WTC11 (cell line): ENCODE results near the gene ARL5A. TPM values are rescaled to one million over a fixed set of nuclear protein-coding genes. Genes with fewer than 3 reads are reported as not detected.

Source experiments
- ATAC-seq: fragments of 200-7000 bp; cut with Tn5 transposase; 2 replicates; pipeline ENCODE4 v1.10.0; 2021; ENCODE audit warnings: mild to moderate bottlenecking, moderate library complexity
- CTCF ChIA-PET: fragments of 300-600 bp; sonication (Branson Sonifier 250); formaldehyde crosslinking; loops from one replicate; lab custom pipeline; 2021; ENCODE audit warnings: antibody characterized with exemption; lab: Charles Lee
- POLR2A ChIA-PET: fragments of 350-600 bp; sonication (Branson Sonifier 250); formaldehyde crosslinking; loops from one replicate; lab custom pipeline; 2021; ENCODE audit warnings: antibody characterized with exemption; lab: Charles Lee
- DNase-seq: peaks from one replicate; pipeline ENCODE4 v3.0.0; 2021; ENCODE audit warnings: low spot score
- H3K27ac Mint-ChIP-seq: 2 replicates; pipeline ENCODE4 v1.8.0; 2021; ENCODE audit warnings: mixed read lengths
- H3K27me3 Mint-ChIP-seq: 2 replicates; pipeline ENCODE4 v1.8.0; 2021; ENCODE audit warnings: low read depth, mild to moderate bottlenecking, moderate library complexity, mixed read lengths
- H3K36me3 Mint-ChIP-seq: 2 replicates; pipeline ENCODE4 v1.8.0; 2021; ENCODE audit warnings: mixed read lengths
- H3K4me1 Mint-ChIP-seq: 2 replicates; pipeline ENCODE4 v1.8.0; 2022; ENCODE audit warnings: mixed read lengths
- H3K4me3 Mint-ChIP-seq: 2 replicates; pipeline ENCODE4 v1.8.0; 2021; ENCODE audit warnings: mild to moderate bottlenecking, moderate library complexity, mixed read lengths
- H3K9me3 Mint-ChIP-seq: 2 replicates; pipeline ENCODE4 v1.8.0; 2021; ENCODE audit warnings: mixed read lengths
- ELF4 ChIP-seq: sonication (generic); formaldehyde crosslinking; IDR thresholded peaks from 2 replicates; pipeline ENCODE4 v1.8.1; 2022; ENCODE audit warnings: low read depth, mild to moderate bottlenecking, moderate library complexity, missing genetic modification reagents
- ESRRA ChIP-seq: sonication (generic); formaldehyde crosslinking; IDR thresholded peaks from 2 replicates; pipeline ENCODE4 v1.8.1; 2022; ENCODE audit warnings: mild to moderate bottlenecking, missing genetic modification reagents, borderline replicate concordance
- ETV6 ChIP-seq: sonication (generic); formaldehyde crosslinking; IDR thresholded peaks from 2 replicates; pipeline ENCODE4 v1.8.1; 2022; ENCODE audit warnings: mild to moderate bottlenecking, missing genetic modification reagents
- FOXK1 ChIP-seq: sonication (generic); formaldehyde crosslinking; IDR thresholded peaks from 2 replicates; pipeline ENCODE4 v1.8.0; 2022; ENCODE audit warnings: mild to moderate bottlenecking, moderate library complexity, missing genetic modification reagents
- FOXP1 ChIP-seq: sonication (generic); formaldehyde crosslinking; IDR thresholded peaks from 2 replicates; pipeline ENCODE4 v1.8.0; 2022; ENCODE audit warnings: missing genetic modification reagents, mild to moderate bottlenecking, moderate library complexity, borderline replicate concordance
- GABPB1 ChIP-seq: sonication (generic); formaldehyde crosslinking; IDR thresholded peaks from 2 replicates; pipeline ENCODE4 v1.8.1; 2023; ENCODE audit warnings: mild to moderate bottlenecking, missing genetic modification reagents
- GTF2I ChIP-seq: fragments of 250-450 bp; sonication (Bioruptor Pico); conservative IDR thresholded peaks from 2 replicates; pipeline ENCODE4 v1.4.0; 2021; ENCODE audit warnings: mild to moderate bottlenecking
- JUN ChIP-seq: sonication (generic); formaldehyde crosslinking; IDR thresholded peaks from 2 replicates; pipeline ENCODE4 v1.8.0; 2023; ENCODE audit warnings: mild to moderate bottlenecking, missing genetic modification reagents
- NFATC4 ChIP-seq: fragments of 250-450 bp; sonication (Bioruptor Pico); IDR thresholded peaks from 2 replicates; pipeline ENCODE4 v1.9.0; 2021; ENCODE audit warnings: mild to moderate bottlenecking
- NR1H2 ChIP-seq: sonication (generic); formaldehyde crosslinking; IDR thresholded peaks from 2 replicates; pipeline ENCODE4 v1.9.0; 2021; ENCODE audit warnings: mild to moderate bottlenecking, moderate library complexity, missing genetic modification reagents
- OVOL2 ChIP-seq: fragments of 250-450 bp; sonication (Bioruptor Pico); IDR thresholded peaks from 2 replicates; pipeline ENCODE4 v1.9.0; 2021; ENCODE audit warnings: mild to moderate bottlenecking, borderline replicate concordance
- SMAD3 ChIP-seq: sonication (generic); formaldehyde crosslinking; IDR thresholded peaks from 2 replicates; pipeline ENCODE4 v1.8.0; 2022; ENCODE audit warnings: missing genetic modification reagents, mild to moderate bottlenecking, borderline replicate concordance
- TEAD1 ChIP-seq: sonication (generic); formaldehyde crosslinking; IDR thresholded peaks from 2 replicates; pipeline ENCODE4 v1.8.0; 2022; ENCODE audit warnings: mild to moderate bottlenecking, missing genetic modification reagents
- TP53 ChIP-seq: sonication (generic); formaldehyde crosslinking; IDR thresholded peaks from 2 replicates; pipeline ENCODE4 v1.8.1; 2023; ENCODE audit warnings: mild to moderate bottlenecking, missing genetic modification reagents
- ZBTB21 ChIP-seq: sonication (generic); formaldehyde crosslinking; IDR thresholded peaks from 2 replicates; pipeline ENCODE4 v1.8.1; 2023; ENCODE audit warnings: mild to moderate bottlenecking, missing genetic modification reagents, borderline replicate concordance
- ZNF121 ChIP-seq: sonication (generic); formaldehyde crosslinking; IDR thresholded peaks from 2 replicates; pipeline ENCODE4 v1.8.0; 2023; ENCODE audit warnings: missing genetic modification reagents
- ZNF317 ChIP-seq: sonication (generic); formaldehyde crosslinking; IDR thresholded peaks from 2 replicates; pipeline ENCODE4 v1.8.1; 2023; ENCODE audit warnings: low read depth, mild to moderate bottlenecking, moderate library complexity, missing genetic modification reagents, borderline replicate concordance
- total RNA-seq: library from RNA; stranded (reverse); gene quantifications from 3 replicates; pipeline ENCODE4 v1.2.3, GENCODE V29; 2021
- TF ChIP-seq, protein P1 (sequence below): sonication (generic); formaldehyde crosslinking; IDR thresholded peaks from 2 replicates; pipeline ENCODE4 v1.8.1; 2023; ENCODE audit warnings: mild to moderate bottlenecking, missing genetic modification reagents
- TF ChIP-seq, protein P2 (sequence below): sonication (generic); formaldehyde crosslinking; IDR thresholded peaks from 2 replicates; pipeline ENCODE4 v1.8.1; 2023; ENCODE audit warnings: mild to moderate bottlenecking, missing genetic modification reagents, moderate library complexity
- TF ChIP-seq, protein P3 (sequence below): sonication (generic); formaldehyde crosslinking; IDR thresholded peaks from 2 replicates; pipeline ENCODE4 v1.8.1; 2023; ENCODE audit warnings: mild to moderate bottlenecking, missing genetic modification reagents, moderate library complexity
- TF ChIP-seq, protein P4 (sequence below): sonication (generic); formaldehyde crosslinking; IDR thresholded peaks from 2 replicates; pipeline ENCODE4 v1.8.1; 2023; ENCODE audit warnings: mild to moderate bottlenecking, missing genetic modification reagents, borderline replicate concordance

ARL5A gene
- total RNA-seq, 1 experiment from 2014 or later: 82.7 TPM

DNA sequence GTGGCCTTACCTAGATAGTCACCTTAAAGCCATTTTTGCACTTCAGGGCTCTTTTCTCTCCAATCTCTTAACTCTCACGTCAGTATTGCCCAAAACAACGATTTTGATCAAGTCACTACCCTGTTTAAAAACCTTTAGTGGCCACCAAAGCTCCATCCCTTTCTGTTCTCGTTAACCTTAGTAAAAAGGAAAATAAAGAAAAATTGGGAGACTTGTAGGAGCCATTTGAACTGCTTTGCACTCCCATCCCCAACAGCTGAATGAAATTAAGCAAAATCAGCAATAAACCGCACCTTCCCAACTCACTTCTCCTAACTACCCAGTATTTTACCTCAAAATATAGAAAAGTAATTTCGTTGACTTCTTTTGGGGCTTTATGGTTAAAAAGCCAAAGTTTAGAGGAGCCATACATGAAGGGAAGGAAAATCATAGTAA lies 686 bp upstream of the ARL5A start:
- peaks cover 46% of the 10 kb centered on the region for H3K4me1 Mint-ChIP-seq
- POLR2A ChIA-PET: interaction anchor here (1.0 kb wide), 1 partner anchor 21 kb away, joined by 4 read pairs; no protein-coding TSS in a partner anchor
- CTCF ChIA-PET: no interaction called here
- TF ChIP-seq, protein P1, sequence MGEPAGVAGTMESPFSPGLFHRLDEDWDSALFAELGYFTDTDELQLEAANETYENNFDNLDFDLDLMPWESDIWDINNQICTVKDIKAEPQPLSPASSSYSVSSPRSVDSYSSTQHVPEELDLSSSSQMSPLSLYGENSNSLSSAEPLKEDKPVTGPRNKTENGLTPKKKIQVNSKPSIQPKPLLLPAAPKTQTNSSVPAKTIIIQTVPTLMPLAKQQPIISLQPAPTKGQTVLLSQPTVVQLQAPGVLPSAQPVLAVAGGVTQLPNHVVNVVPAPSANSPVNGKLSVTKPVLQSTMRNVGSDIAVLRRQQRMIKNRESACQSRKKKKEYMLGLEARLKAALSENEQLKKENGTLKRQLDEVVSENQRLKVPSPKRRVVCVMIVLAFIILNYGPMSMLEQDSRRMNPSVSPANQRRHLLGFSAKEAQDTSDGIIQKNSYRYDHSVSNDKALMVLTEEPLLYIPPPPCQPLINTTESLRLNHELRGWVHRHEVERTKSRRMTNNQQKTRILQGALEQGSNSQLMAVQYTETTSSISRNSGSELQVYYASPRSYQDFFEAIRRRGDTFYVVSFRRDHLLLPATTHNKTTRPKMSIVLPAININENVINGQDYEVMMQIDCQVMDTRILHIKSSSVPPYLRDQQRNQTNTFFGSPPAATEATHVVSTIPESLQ (CRISPR knock-in tag): no peak
- TF ChIP-seq ESRRA (no peak), ZNF121 (CRISPR knock-in tag) (no peak), OVOL2 (CRISPR knock-in tag) (no peak), FOXP1 (CRISPR knock-in tag) (no peak), ETV6 (CRISPR knock-in tag) (no peak), ELF4 (CRISPR knock-in tag) (no peak), TEAD1 (CRISPR knock-in tag) (no peak), ZBTB21 (no peak), TP53 (no peak), FOXK1 (CRISPR knock-in tag) (no peak)
- TF ChIP-seq, protein P2, sequence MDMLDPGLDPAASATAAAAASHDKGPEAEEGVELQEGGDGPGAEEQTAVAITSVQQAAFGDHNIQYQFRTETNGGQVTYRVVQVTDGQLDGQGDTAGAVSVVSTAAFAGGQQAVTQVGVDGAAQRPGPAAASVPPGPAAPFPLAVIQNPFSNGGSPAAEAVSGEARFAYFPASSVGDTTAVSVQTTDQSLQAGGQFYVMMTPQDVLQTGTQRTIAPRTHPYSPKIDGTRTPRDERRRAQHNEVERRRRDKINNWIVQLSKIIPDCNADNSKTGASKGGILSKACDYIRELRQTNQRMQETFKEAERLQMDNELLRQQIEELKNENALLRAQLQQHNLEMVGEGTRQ (CRISPR knock-in tag): no peak
- TF ChIP-seq, protein P3, sequence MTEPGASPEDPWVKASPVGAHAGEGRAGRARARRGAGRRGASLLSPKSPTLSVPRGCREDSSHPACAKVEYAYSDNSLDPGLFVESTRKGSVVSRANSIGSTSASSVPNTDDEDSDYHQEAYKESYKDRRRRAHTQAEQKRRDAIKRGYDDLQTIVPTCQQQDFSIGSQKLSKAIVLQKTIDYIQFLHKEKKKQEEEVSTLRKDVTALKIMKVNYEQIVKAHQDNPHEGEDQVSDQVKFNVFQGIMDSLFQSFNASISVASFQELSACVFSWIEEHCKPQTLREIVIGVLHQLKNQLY (CRISPR knock-in tag): no peak
- TF ChIP-seq, protein P4, sequence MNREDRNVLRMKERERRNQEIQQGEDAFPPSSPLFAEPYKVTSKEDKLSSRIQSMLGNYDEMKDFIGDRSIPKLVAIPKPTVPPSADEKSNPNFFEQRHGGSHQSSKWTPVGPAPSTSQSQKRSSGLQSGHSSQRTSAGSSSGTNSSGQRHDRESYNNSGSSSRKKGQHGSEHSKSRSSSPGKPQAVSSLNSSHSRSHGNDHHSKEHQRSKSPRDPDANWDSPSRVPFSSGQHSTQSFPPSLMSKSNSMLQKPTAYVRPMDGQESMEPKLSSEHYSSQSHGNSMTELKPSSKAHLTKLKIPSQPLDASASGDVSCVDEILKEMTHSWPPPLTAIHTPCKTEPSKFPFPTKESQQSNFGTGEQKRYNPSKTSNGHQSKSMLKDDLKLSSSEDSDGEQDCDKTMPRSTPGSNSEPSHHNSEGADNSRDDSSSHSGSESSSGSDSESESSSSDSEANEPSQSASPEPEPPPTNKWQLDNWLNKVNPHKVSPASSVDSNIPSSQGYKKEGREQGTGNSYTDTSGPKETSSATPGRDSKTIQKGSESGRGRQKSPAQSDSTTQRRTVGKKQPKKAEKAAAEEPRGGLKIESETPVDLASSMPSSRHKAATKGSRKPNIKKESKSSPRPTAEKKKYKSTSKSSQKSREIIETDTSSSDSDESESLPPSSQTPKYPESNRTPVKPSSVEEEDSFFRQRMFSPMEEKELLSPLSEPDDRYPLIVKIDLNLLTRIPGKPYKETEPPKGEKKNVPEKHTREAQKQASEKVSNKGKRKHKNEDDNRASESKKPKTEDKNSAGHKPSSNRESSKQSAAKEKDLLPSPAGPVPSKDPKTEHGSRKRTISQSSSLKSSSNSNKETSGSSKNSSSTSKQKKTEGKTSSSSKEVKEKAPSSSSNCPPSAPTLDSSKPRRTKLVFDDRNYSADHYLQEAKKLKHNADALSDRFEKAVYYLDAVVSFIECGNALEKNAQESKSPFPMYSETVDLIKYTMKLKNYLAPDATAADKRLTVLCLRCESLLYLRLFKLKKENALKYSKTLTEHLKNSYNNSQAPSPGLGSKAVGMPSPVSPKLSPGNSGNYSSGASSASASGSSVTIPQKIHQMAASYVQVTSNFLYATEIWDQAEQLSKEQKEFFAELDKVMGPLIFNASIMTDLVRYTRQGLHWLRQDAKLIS (CRISPR knock-in tag): no peak
- ATAC-seq (no peak), DNase-seq (no peak)
- no peaks in the 10 kb centered on the region for H3K27me3 Mint-ChIP-seq
- no peaks in the 10 kb centered on the region for H3K9me3 Mint-ChIP-seq
- H3K36me3 Mint-ChIP-seq: no peaks in the 10 kb centered on the region; the same call in 1 of the 2 replicates
- H3K4me3 Mint-ChIP-seq: peak overlapping the region; percentile 76
- H3K27ac Mint-ChIP-seq: peak overlapping the region; percentile 86

DNA sequence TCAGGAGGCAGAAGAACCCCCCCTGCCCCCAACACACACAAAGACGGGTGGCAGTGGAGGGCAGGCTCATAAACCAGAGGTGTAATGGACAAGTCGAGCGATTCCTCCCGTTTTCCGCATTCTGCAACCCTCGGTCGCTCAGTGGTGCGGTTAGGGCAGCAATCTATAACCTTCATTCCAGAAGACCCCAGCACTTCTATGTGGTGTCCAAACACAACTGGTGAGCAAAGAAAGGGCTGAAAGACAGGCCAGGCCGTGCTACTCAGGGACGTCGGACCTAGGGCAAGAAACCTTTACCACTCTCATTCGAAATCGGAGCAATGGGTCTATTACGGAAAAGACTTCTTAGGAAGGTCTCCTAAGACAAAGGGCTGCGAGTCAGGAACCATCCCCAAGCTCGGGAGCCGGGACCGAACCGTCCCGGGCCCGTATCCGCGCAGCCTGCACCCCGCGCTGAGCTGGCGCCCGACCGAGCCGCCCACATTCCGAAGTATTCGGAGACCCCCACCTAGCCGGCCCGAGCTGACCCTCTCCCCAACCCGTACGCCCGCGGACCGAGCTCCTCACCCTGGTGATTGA lies 568 bp downstream of the ARL5A start:
- Mint-ChIP-seq H3K36me3 (no peaks in the 10 kb centered on the region; the same call in 1 of the 2 replicates), H3K9me3 (no peaks in the 10 kb centered on the region), H3K4me3 (peak overlapping the region; percentile 96), H3K4me1 (peaks cover 59% of the 10 kb centered on the region), H3K27ac (peak overlapping the region; percentile 80), H3K27me3 (no peaks in the 10 kb centered on the region)
- ChIA-PET POLR2A (interaction anchor here (0.9 to 1.0 kb wide), 2 partner anchors 8 to 22 kb away, joined by 3 to 4 read pairs; no protein-coding TSS in a partner anchor), CTCF (interaction anchor here (1.6 kb wide), 1 partner anchor 198 kb away, joined by 4 read pairs; no protein-coding TSS in a partner anchor)
- DNase-seq: peak; percentile 18
- peak; percentile 20 for ATAC-seq
- TF ChIP-seq GTF2I (CRISPR knock-in tag) (peak; percentile 66; the same call in 1 of the 2 replicates), ESRRA (0 out of 2 replicates have a peak, but pooled peaks have one; percentile 73), GABPB1 (CRISPR knock-in tag) (no peak), ZBTB21 (no peak), NR1H2 (CRISPR knock-in tag) (no peak), NFATC4 (CRISPR knock-in tag) (no peak), SMAD3 (CRISPR knock-in tag) (no peak), JUN (CRISPR knock-in tag) (no peak), ZNF317 (CRISPR knock-in tag) (no peak)
